Measurements from ENCODE around the gene CADPS.

Gene CADPS

DNA sequence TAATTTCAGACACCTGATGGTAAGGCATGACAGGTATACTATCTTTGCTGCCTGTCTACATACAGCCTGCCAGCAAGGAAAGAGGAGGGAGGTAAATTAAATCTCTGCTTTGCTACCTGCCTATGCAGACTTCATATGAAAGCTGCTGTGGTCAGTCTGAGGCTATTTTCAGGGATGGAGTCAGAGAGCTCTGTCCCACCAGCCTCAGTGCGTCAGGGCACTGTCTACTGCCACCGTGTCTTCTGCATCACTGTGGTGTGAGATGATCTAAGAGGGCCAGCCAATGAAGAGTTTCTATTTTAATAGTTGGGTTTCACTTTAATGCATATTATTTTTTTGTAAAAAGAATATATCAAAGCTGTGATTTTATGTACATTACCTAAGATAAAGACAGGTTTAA is 125.6 kb downstream of the CADPS start:
- no peak for DNase-seq (ENCODE audit: low read depth)

- DNase-seq (ENCODE audit: low read depth) = no peak
Measured at GRCh38 chr3:62749130-62749529, 126.1 kb downstream of the CADPS start.

- DNase-seq (ENCODE audit: low read depth) = no peak
Measured at GRCh38 chr3:62737449-62737848, 137.8 kb downstream of the CADPS start.

GRCh38 chr3:62735510-62735909 is 139.7 kb downstream of the CADPS start:
- DNase-seq (ENCODE audit: low read depth) = no peak

DNA sequence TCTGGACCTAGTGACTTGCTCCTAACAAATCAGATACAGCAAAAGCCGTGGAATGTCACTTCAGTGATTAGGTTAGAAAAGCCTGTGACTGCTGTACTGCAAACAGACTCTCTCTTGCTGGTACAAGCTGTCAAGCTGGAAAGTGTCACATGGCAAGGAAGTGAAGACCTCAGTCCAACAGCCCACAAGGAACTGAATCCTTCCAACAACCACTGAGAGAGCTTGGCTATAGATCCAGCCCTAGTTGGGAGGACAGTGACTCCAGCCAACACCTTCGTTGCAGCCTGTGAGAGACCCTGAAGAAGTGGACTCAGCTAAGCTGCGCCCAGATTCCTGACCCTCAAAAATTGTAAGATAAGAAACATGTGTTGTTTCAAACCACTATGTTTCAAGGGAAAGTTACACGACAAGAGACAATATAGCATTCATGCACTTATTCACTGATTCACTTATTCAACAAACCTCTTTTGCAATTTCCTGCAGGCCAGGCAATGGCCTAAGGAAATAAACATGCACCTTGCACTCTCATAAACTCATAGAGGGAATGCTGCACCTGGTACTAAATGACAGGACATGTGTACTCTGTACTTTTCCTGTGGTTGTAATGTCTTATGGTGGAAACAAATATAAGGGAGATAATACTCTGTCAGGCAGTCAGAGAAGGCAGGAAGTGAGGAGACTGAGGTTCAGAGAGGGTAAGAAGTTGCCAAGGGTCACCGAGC is 142.9 kb downstream of the CADPS start:
- no peak for DNase-seq (ENCODE audit: low read depth)

- no peak for DNase-seq (ENCODE audit: low read depth)
Measured at GRCh38 chr3:62727981-62728380, 147.2 kb downstream of the CADPS start.

DNA sequence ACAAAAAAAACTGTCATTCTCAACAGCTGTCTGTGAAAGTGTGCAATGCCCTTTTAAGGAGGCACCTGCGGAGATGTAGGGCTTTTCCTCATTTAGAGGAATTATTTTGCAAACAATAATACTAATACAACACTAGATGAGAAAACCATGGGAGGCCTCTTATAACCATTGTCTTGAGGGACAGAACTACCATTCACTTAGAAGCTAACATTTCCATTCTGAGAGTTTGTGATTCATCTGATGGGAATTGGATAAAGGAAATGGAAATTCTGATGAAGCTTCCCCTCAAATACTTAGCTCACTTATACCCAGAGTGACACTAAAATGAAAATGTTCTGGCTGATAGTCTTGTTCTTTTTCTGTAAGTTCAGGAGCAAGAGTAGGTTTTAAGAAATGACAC is 147.7 kb downstream of the CADPS start:
- DNase-seq (ENCODE audit: low read depth) = no peak

DNA sequence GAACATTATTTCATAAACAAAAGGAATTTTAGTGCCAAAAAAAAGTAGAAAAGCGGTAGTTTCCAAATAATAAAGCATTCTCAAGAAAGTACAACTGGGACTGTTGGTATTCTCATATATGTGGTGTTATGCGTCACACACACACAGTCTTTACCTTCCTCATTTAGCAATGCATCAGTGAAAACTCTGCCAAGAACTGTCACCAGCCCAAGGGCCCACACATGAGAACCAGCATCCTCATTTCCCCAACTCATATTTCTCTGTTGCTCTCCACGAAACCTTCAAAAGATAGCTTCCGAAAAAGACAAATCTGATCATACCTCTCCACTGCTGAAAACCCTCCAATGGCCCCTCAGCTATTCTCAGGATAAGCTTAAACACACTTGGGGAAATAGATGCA is 150.7 kb downstream of the CADPS start:
- no peak for DNase-seq (ENCODE audit: low read depth)

DNA sequence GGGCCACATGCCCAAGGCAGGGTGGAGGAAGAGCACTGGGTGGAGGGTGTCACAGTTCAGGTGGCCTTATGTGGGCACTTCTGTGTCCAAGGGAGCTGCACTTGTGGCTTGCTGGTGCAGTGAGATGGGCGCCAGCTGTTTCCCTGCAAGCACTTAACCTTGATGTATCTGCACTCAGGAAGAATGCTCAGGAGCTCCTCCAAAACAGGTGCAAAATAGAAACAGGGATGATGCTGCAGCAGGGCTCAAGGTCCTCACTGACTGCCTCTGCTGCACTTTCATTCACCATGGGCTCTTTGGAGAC is 151.3 kb downstream of the CADPS start:
- DNase-seq (ENCODE audit: low read depth) = no peak

- DNase-seq (ENCODE audit: low read depth) = no peak
Measured at GRCh38 chr3:62723166-62723913, 151.9 kb downstream of the CADPS start.

DNA sequence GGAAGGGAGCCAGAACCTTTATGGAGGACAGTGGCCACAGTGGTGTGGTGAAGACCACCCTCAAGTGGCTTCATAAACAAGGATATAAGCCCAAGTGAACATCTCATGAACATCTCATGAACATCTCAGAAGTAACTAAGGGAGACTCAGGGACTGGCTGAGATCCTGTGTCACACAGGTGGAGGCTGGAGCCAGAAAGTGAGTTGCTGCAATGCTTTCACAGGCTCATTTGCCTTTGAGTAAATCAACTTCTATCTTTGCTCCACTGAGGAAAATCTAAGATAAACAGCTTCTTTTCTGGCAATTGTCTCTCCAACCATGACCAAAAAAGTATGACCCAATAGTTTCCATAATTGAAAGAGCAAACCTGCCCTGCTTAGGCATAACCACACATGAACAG is 152.9 kb downstream of the CADPS start:
- no peak for DNase-seq (ENCODE audit: low read depth)

DNA sequence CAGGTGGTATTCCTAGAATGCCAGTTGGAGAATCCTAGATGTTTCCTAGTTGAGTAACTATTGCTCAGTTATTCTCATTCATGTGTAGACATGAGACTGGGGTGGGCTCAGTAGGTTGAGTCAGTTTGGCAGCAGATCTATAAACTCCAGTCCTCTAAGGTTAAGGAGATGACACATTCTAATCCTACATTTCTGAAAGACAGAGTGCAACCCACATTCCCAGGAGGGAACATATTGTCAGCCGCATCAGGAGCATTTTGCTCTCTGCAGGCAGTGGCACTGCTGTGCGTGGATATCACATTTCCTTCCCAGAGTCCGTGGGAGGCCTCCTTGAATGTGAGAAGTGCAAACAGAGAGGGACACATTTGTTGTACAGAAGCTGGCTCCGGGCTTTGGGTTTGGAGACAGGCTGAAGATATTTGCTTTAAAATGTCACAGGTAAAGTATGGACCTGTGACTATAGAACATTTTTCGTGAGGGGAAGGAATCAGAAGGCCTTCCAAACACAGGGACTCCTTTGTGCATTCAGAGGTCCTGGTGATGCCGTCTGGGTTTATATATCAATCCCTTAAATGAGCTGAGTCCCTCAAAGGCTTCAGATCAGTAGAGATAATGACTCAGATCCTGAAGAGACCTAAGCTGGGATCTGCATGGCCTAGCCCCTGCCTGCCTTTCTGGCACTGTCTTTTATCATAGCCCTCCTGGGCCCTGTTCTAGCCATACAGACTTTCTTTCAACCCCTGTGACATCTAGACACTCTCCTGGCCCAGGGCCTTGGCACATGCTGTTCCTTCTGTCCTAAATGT is 156.5 kb downstream of the CADPS start:
- DNase-seq (ENCODE audit: low read depth) = no peak

- no peak for DNase-seq (ENCODE audit: low read depth)
Measured at GRCh38 chr3:62718011-62718410, 157.2 kb downstream of the CADPS start.

GRCh38 chr3:62712746-62713145 is 162.5 kb downstream of the CADPS start:
- no peak for DNase-seq (ENCODE audit: low read depth)

GRCh38 chr3:62710751-62711150 is 164.5 kb downstream of the CADPS start:
- DNase-seq (ENCODE audit: low read depth) = no peak

- DNase-seq (ENCODE audit: low read depth) = no peak
Measured at GRCh38 chr3:62708638-62709373, 166.4 kb downstream of the CADPS start.

GRCh38 chr3:62705721-62706120 is 169.5 kb downstream of the CADPS start:
- DNase-seq (ENCODE audit: low read depth) = no peak

GRCh38 chr3:62703451-62704167 is 171.6 kb downstream of the CADPS start:
- DNase-seq (ENCODE audit: low read depth) = no peak

- no peak for DNase-seq (ENCODE audit: low read depth)
Measured at GRCh38 chr3:62700357-62700756, 174.9 kb downstream of the CADPS start.

DNA sequence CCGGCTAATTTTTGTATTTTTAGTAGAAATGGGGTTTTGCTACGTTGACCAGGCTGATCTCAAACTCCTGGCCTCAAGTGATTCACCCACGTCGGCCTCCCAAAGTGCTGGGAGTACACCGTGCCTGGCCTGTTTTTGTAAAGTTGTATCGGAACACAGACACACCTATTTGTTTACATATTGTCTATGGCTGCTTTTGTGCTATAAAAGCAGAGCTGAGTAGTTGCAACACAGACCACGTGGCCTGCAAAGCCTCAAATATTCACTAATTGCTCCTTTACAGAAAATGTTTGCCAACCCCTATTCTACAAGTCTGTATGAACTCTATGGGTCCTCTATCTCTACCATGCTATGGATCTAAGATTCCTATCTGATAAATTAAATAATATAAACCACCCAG is 175.5 kb downstream of the CADPS start:
- DNase-seq (ENCODE audit: low read depth) = no peak

DNA sequence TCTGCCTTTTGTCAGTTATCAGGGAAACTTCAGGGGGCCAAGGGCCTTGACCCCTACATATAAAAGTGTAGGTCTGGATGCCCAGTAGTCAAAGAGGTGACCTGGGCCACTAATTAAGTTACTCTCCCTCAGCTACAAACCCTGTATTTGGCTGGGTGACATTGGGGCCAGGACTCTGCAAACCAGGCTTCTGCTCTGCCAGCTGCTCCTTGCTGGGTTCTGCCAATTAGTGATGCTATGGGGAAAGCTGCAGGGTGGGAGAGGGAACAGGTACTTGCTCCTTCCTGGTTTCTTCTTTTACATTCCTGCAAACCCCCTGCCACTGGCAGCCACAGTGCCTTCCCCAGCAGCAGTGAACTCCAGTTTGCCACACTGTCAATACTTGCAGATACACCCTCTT is 179.2 kb downstream of the CADPS start:
- no peak for DNase-seq (ENCODE audit: low read depth)

DNA sequence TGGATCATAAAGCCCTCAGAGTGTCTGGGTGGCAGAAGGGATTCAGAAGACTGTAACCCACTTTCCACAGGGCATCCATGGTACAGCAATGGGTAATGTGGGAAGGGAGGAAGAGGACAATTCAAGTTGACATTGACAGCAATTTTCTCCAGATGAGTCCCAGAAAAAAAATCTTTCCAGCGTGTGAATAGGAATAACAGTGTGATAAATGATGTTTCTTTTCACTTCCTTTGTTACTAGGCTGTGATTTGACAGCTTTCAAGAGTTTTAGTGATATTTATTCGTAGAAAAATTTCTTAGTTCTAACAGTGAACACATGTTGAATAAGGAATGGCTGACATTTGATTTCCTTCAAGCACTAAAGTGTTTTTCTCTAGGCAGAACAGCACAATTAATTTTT is 186.4 kb downstream of the CADPS start:
- DNase-seq (ENCODE audit: low read depth) = no peak

Data from fibroblast of gingiva (primary cell).